K562 (cell line): ENCODE data around the gene GREB1.

ENCODE experiments used
- EZH2 ChIP-seq: IDR thresholded peaks from 2 replicates; pipeline ENCODE4 v1.6.1; 2012; ENCODE audit warnings: low read depth, mild to moderate bottlenecking, inconsistent platforms, low read length, borderline replicate concordance
- LEF1 ChIP-seq: fragments of 450-650 bp; IDR thresholded peaks from 2 replicates; pipeline ENCODE4 v1.6.1; 2016; ENCODE audit warnings: mild to moderate bottlenecking

- TF ChIP-seq EZH2, result no peak
- no peak for TF ChIP-seq LEF1
These were observed 77.4 kb downstream of the GREB1 start for GRCh38 chr2:11611251-11611650.
